WI38 (cell line): ENCODE measurements around the gene TTC28.
"Not testable (repeated sequence)": the region's sequence is repeated elsewhere in the genome, so short reads cannot be mapped to it uniquely, and the experiment has no call there.

Experiments
- H3K4me3 ChIP-seq: 2 replicates; pipeline ENCODE4 v1.5.1; 2011; ENCODE audit warnings: low read depth, mild to moderate bottlenecking, control low read depth, low read length
- TF ChIP-seq, protein P1 (sequence below): IDR thresholded peaks from 2 replicates; pipeline ENCODE4 v1.5.1; 2012; ENCODE audit warnings: low read depth, mild to moderate bottlenecking, control low read depth, low read length

The TTC28 gene

DNA sequence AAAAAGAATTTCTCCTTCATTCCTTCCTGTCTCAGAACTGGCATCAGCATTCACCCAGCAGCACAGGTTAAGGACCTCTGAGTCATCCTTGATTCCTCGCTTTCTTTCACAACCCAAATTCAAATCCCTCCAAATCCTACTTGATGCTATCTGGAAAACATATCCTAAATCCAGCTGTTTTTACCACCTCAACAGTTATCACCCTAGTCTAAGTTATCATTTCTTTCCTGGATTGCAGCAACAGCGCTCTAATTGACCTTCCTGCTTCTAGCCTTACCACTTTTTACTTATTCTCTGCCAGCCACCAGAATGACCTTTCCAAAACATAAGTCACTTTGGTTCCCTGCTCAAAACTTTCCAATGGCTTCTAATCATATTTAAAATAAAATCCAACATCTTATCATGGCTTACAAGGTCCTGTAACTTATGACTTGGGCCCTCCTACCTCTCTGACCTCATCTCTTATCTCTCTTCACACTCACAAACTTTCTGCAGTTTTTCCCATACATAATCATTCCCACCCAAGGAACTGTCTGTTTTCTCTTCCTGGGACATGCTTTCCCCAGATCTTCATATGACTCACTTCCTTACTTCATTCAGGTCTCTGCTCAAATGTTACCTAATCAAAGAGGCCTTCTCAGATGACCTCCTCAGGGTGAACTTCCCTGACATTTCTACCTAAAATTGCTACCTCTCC is 119.4 kb downstream of the TTC28 start:
- TF ChIP-seq, protein P1, sequence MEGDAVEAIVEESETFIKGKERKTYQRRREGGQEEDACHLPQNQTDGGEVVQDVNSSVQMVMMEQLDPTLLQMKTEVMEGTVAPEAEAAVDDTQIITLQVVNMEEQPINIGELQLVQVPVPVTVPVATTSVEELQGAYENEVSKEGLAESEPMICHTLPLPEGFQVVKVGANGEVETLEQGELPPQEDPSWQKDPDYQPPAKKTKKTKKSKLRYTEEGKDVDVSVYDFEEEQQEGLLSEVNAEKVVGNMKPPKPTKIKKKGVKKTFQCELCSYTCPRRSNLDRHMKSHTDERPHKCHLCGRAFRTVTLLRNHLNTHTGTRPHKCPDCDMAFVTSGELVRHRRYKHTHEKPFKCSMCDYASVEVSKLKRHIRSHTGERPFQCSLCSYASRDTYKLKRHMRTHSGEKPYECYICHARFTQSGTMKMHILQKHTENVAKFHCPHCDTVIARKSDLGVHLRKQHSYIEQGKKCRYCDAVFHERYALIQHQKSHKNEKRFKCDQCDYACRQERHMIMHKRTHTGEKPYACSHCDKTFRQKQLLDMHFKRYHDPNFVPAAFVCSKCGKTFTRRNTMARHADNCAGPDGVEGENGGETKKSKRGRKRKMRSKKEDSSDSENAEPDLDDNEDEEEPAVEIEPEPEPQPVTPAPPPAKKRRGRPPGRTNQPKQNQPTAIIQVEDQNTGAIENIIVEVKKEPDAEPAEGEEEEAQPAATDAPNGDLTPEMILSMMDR: no peak

GRCh38 chr22:28557184-28557583 is 122.5 kb downstream of the TTC28 start:
- no peak overlapping the region for H3K4me3 ChIP-seq
- TF ChIP-seq, protein P1: no peak

More for the DNA sequence above, 119.4 kb downstream of the TTC28 start:
- no peak overlapping the region for H3K4me3 ChIP-seq

DNA sequence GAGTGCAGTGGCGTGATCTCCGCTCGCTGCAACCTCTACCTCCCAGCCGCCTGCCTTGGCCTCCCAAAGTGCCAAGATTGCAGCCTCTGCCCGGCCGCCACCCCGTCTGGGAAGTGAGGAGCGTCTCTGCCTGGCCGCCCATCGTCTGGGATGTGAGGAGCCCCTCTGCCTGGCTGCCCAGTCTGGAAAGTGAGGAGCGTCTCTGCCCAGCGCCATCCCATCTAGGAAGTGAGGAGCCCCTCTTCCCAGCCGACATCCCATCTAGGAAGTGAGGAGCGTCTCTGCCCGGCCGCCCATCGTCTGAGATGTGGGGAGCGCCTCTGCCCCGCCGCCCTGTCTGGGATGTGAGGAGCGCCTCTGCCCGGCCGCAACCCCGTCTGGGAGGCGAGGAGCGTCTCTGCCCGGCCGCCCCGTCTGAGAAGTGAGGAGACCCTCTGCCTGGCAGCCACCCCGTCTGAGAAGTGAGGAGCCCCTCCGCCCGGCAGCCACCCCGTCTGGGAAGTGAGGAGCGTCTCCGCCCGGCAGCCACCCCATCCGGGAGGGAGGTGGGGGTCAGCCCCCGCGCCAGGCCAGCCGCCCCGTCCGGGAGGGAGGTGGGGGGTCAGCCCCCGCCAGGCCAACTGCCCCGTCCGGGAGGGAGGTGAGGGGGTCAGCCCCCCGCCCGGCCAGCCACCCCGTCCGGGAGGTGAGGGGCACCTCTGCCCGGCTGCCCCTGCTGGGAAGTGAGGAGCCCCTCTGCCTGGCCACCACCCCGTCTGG is 126.4 kb downstream of the TTC28 start:
- not testable (repeated sequence) for H3K4me3 ChIP-seq

GRCh38 chr22:28548406-28548805 is 131.2 kb downstream of the TTC28 start:
- no peak overlapping the region for H3K4me3 ChIP-seq
- TF ChIP-seq, protein P1: no peak

DNA sequence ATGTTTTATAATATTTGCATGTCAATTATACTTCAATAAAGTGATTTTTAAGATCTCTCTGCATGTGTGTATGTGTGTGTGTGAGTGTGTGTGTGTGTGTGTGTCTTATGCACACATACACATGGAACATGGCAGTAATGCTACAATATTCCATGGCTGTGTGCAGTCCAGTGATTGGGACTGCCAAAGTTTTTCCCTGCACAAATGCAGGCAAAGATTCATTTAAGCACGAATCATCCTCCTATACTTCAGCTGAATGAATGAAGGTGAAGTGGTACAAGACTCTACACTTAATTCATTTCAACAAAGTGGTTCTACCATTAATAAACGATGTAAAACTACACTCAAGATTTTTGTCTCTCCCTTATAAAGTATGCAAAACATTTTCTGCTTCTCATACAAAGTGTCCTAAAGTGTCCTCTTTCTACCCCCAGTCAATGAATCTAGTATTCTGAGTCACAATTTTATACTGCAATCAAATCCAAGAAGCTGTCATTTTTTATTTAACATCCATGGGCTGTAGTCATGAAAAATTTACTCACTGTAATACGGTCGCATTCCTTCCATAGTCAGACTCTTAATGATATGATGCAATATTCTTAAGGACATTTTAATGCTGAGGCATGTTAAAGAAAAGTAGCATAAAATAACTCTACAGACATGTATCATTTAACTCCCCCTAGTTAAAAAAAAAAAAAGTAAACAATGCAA is 132.4 kb downstream of the TTC28 start:
- H3K4me3 ChIP-seq: no peak overlapping the region
- TF ChIP-seq, protein P1: no peak

GRCh38 chr22:28544431-28544868 is 135.2 kb downstream of the TTC28 start:
- H3K4me3 ChIP-seq: no peak overlapping the region
- TF ChIP-seq, protein P1: no peak

GRCh38 chr22:28542980-28543621 is 136.5 kb downstream of the TTC28 start:
- TF ChIP-seq, protein P1: no peak
- no peak overlapping the region for H3K4me3 ChIP-seq
